PC-9 (cell line): ENCODE data around the gene CALY. TPM values are rescaled to one million over a fixed set of nuclear protein-coding genes. Genes with fewer than 3 reads are reported as not detected.

Experiments used
- BruUV-seq: library from RNA; stranded (reverse); fragments of 400-500 nt; replicated peaks from 2 replicates; lab custom pipeline; 2021; lab: Mats Ljungman, UMichigan
- CTCF ChIA-PET: fragments of 300-600 bp; sonication (Branson Sonifier 250); formaldehyde crosslinking; loops from one replicate; lab custom pipeline; 2022; ENCODE audit warnings: antibody characterized with exemption; lab: Charles Lee
- POLR2A ChIA-PET: fragments of 300-600 bp; sonication (Branson Sonifier 250); formaldehyde crosslinking; loops from one replicate; lab custom pipeline; 2022; ENCODE audit warnings: antibody characterized with exemption; ENCODE audit not compliant: unreplicated experiment; lab: Charles Lee
- DNase-seq, 2 experiments: peaks; one replicate each; pipeline versions ENCODE4 v3.0.0 to v3.0.0-alpha.2; 2015 to 2022; ENCODE audit warnings: mixed read lengths in 1 of 2
- H2AFZ ChIP-seq: fragments of 200-600 bp; sonication (generic); 2 replicates; pipeline ENCODE4 v1.8.1; 2017; ENCODE audit warnings: antibody characterized with exemption
- H3F3A ChIP-seq: fragments of 200-600 bp; sonication (generic); 2 replicates; pipeline ENCODE4 v1.8.1; 2017; ENCODE audit warnings: antibody characterized with exemption, mild to moderate bottlenecking, low read depth; ENCODE audit not compliant: insufficient read depth
- H3K27ac ChIP-seq: fragments of 200-600 bp; sonication (generic); 2 replicates; pipeline ENCODE4 v1.6.1; 2016; ENCODE audit warnings: mixed run types
- H3K27me3 ChIP-seq: fragments of 200-600 bp; sonication (generic); 2 replicates; pipeline ENCODE4 v1.6.1; 2016; ENCODE audit warnings: low read depth, mixed run types; ENCODE audit not compliant: insufficient read depth
- H3K36me3 ChIP-seq: fragments of 200-600 bp; sonication (generic); 2 replicates; pipeline ENCODE4 v1.6.1; 2016; ENCODE audit warnings: low read depth, mixed run types
- H3K4me1 ChIP-seq: fragments of 200-600 bp; sonication (generic); replicated peaks from 2 replicates; pipeline ENCODE4 v1.6.1; 2016; ENCODE audit warnings: mixed run types; ENCODE audit not compliant: insufficient read depth
- H3K4me2 ChIP-seq: fragments of 200-600 bp; sonication (generic); 2 replicates; pipeline ENCODE4 v1.6.1; 2017; ENCODE audit warnings: mixed run types
- H3K4me3 ChIP-seq: fragments of 200-600 bp; sonication (generic); 2 replicates; pipeline ENCODE4 v1.6.1; 2016; ENCODE audit warnings: mixed run types
- H3K79me2 ChIP-seq: fragments of 200-600 bp; sonication (generic); 2 replicates; pipeline ENCODE4 v1.6.1; 2017; ENCODE audit warnings: low read depth, mixed run types
- H3K9me2 ChIP-seq: fragments of 200-600 bp; sonication (generic); 2 replicates; pipeline ENCODE4 v1.8.1; 2017; ENCODE audit warnings: mild to moderate bottlenecking; ENCODE audit not compliant: insufficient read depth
- H3K9me3 ChIP-seq: fragments of 200-600 bp; sonication (generic); 2 replicates; pipeline ENCODE4 v1.8.1; 2016; ENCODE audit warnings: low read depth; ENCODE audit not compliant: insufficient read depth
- H4K20me1 ChIP-seq: fragments of 200-600 bp; sonication (generic); 2 replicates; pipeline ENCODE4 v1.8.1; 2017; ENCODE audit not compliant: insufficient read depth
- EZH2 ChIP-seq: fragments of 200-600 bp; sonication (generic); IDR thresholded peaks from 2 replicates; pipeline ENCODE4 v1.8.0; 2017; ENCODE audit warnings: antibody characterized with exemption, low read depth
- intact Hi-C: fragments of 100-400 bp; cut with micrococcal nuclease; formaldehyde crosslinking; loops from one replicate; pipeline ENCODE4 v1.10.0; 2022; ENCODE audit not compliant: unreplicated experiment
- total RNA-seq: library from RNA; stranded (reverse); gene quantifications from 2 replicates; pipeline ENCODE4 v1.2.3, GENCODE V29; 2021
- TF ChIP-seq, protein P1 (sequence below): fragments of 200-600 bp; sonication (generic); conservative IDR thresholded peaks from 2 replicates; pipeline ENCODE4 v1.6.1; 2017; ENCODE audit warnings: mixed run types, antibody characterized with exemption, mild to moderate bottlenecking, moderate library complexity

The CALY gene
- total RNA-seq, 1 experiment from 2014 or later, result not detected

DNA sequence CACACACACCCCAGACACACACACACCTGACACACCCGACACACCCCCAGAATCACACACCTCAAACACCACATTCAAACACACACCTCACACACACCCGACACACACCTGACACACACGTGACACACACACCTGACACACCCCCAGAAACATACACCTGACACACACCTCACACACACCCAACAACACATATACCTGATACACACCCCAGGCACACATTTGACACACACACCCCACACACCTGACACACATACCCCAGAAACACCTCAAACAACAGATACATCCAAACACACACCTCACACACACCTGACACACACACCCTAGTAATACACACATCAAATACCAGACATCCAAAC, 652 bp upstream of the CALY start:
- Histone ChIP-seq H3K4me3 (no peak overlapping the region), H3K27ac (no peak overlapping the region), H3F3A (no peaks in the 10 kb centered on the region), H3K4me1 (no peaks in the 10 kb centered on the region), H3K9me2 (no peaks in the 10 kb centered on the region), H3K27me3 (peaks cover 6% of the 10 kb centered on the region), H3K9me3 (no peaks in the 10 kb centered on the region), H2AFZ (no peak overlapping the region), H3K79me2 (no peaks in the 10 kb centered on the region), H3K36me3 (no peaks in the 10 kb centered on the region), H3K4me2 (no peak overlapping the region), H4K20me1 (no peaks in the 10 kb centered on the region)
- ChIA-PET POLR2A (no interaction called here), CTCF (no interaction called here)
- no peak for DNase-seq
- TF ChIP-seq, protein P1, sequence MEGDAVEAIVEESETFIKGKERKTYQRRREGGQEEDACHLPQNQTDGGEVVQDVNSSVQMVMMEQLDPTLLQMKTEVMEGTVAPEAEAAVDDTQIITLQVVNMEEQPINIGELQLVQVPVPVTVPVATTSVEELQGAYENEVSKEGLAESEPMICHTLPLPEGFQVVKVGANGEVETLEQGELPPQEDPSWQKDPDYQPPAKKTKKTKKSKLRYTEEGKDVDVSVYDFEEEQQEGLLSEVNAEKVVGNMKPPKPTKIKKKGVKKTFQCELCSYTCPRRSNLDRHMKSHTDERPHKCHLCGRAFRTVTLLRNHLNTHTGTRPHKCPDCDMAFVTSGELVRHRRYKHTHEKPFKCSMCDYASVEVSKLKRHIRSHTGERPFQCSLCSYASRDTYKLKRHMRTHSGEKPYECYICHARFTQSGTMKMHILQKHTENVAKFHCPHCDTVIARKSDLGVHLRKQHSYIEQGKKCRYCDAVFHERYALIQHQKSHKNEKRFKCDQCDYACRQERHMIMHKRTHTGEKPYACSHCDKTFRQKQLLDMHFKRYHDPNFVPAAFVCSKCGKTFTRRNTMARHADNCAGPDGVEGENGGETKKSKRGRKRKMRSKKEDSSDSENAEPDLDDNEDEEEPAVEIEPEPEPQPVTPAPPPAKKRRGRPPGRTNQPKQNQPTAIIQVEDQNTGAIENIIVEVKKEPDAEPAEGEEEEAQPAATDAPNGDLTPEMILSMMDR, result no peak
- no peak for TF ChIP-seq EZH2
- BruUV-seq, result no TSS peak
- intact Hi-C loops, result no loop called here

DNA sequence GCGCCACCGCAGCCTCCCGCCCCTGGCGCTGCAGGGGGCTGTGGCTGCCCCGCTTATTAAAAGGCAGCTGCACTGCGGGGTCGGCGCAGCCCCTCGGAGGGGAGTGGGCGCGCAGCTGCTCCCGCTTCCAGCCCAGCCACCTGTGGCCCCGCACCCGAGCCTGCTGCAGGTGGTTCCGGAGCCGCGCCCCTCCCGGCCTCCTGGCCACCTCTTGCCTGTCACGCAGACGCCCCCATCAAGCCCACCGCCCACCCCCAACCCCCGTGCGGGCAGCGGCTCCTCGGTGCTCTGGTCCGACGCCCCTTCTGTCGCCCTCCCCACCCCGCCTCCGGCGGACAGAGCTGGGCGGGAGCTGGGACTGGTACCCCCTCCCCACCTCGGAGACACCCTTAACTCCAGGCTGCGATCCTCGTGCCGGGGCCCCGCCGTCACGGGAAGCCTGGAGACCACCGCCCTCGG, 549 bp downstream of the CALY start:
- H3K27me3 ChIP-seq, result peaks cover 15% of the 10 kb centered on the region
- no peak overlapping the region for H2AFZ ChIP-seq
- ChIA-PET POLR2A (no interaction called here), CTCF (no interaction called here)
- no peaks in the 10 kb centered on the region for H3K9me2 ChIP-seq
- H3K4me3 ChIP-seq, result no peak overlapping the region
- DNase-seq, result no peak
- BruUV-seq, result no TSS peak
- H3K27ac ChIP-seq, result no peak overlapping the region
- H3K36me3 ChIP-seq, result no peaks in the 10 kb centered on the region
- TF ChIP-seq EZH2, result no peak
- TF ChIP-seq, protein P1, result no peak
- H4K20me1 ChIP-seq, result no peaks in the 10 kb centered on the region
- H3K4me1 ChIP-seq, result no peaks in the 10 kb centered on the region
- H3K9me3 ChIP-seq, result no peaks in the 10 kb centered on the region
- H3F3A ChIP-seq, result no peaks in the 10 kb centered on the region
- no peaks in the 10 kb centered on the region for H3K79me2 ChIP-seq
- H3K4me2 ChIP-seq, result no peak overlapping the region
- intact Hi-C loops, result no loop called here

DNA sequence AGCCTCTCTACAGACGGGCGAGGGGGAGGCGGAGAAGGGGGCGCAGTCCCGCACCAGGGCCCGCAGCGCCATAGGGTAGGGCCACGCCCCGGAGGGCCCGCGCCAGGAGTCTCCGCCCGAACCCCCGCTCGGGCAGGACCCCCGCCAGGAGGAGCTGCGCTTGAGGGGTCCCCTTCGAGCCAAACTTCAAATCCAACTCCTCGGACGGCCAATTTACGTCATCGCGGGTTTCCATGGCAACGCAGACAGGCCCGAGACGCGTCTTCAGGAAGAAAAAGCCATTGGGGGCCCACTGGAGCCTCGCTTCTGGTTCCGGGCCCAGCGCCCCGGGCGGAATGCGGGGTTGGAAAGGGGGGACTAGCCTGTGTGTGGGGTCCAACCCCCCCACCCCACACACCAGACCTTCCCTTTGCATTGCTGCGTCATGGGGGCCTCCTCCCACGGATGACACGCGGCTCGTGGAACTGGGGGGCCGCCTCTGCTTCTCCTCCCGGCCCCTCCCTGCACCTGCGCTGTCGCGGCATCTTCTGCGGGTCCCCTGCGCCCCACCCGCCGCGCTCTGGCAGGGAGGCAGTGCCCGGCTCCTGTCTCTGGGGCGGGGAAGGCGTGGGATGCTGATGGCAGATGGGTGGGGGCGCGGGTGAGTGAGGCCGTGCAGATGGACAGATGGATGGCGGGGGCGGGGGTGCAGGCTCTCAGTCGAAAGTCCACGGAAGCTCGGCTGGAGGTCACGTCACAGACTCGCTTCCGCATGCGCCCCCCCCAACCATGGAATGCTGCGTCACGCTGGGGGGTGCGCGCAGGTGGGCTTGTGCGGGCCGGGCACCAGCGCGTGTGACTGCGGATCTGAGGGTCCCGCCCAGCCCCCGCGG, 1.2 kb downstream of the CALY start:
- H3K4me2 ChIP-seq, result no peak overlapping the region

More for the DNA sequence above, 1.2 kb downstream of the CALY start:
- H3K4me1 ChIP-seq, result no peaks in the 10 kb centered on the region
- ChIA-PET CTCF (no interaction called here), POLR2A (no interaction called here)
- H3F3A ChIP-seq, result no peaks in the 10 kb centered on the region
- no peaks in the 10 kb centered on the region for H4K20me1 ChIP-seq
- H3K9me2 ChIP-seq, result no peaks in the 10 kb centered on the region
- no peaks in the 10 kb centered on the region for H3K79me2 ChIP-seq
- no peak overlapping the region for H3K4me3 ChIP-seq
- no TSS peak for BruUV-seq
- TF ChIP-seq EZH2, result no peak
- TF ChIP-seq, protein P1, result no peak
- H3K27me3 ChIP-seq, result peaks cover 15% of the 10 kb centered on the region
- no peaks in the 10 kb centered on the region for H3K36me3 ChIP-seq
- no peak overlapping the region for H2AFZ ChIP-seq
- no peak overlapping the region for H3K27ac ChIP-seq
- intact Hi-C loops, result no loop called here
- H3K9me3 ChIP-seq, result no peaks in the 10 kb centered on the region
- DNase-seq, result no peak
